Measurements from ENCODE around the gene ITCH.

DNA sequence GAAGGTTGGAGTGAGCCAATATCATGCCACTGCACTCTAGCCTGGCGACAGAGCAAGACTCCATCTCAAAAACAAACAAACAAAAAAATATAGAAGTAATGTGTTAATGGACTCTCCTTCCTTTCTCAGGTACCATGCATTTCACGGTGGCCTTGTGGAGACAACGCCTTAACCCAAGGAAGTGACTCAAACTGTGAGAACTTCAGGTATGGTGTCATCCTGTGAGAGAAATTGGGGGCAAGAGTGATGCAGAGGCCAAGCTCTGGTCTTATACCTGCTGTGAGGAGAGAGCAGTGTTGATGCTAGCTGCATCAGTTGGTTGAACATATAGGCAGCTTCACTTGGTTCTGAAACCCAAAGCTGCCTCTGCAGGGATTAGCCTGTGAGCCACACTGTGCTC lies 6.2 kb downstream of the ITCH start:
- TF ChIP-seq, protein P1, sequence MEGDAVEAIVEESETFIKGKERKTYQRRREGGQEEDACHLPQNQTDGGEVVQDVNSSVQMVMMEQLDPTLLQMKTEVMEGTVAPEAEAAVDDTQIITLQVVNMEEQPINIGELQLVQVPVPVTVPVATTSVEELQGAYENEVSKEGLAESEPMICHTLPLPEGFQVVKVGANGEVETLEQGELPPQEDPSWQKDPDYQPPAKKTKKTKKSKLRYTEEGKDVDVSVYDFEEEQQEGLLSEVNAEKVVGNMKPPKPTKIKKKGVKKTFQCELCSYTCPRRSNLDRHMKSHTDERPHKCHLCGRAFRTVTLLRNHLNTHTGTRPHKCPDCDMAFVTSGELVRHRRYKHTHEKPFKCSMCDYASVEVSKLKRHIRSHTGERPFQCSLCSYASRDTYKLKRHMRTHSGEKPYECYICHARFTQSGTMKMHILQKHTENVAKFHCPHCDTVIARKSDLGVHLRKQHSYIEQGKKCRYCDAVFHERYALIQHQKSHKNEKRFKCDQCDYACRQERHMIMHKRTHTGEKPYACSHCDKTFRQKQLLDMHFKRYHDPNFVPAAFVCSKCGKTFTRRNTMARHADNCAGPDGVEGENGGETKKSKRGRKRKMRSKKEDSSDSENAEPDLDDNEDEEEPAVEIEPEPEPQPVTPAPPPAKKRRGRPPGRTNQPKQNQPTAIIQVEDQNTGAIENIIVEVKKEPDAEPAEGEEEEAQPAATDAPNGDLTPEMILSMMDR (IDR thresholded peaks at IDR 0.05): no peak
- TF ChIP-seq POLR2A (IDR thresholded peaks at IDR 0.05): no peak
